HG03280 (cell line): Measurements from ENCODE around the gene GIPR.
"Not testable (repeated sequence)": the region's sequence is repeated elsewhere in the genome, so short reads cannot be mapped to it uniquely, and the experiment has no call there.

Experiments used
- ATAC-seq: cut with Tn5 transposase; IDR thresholded peaks from one replicate; pipeline ENCODE4 v1.9.1; 2021; ENCODE audit warnings: mild to moderate bottlenecking, moderate library complexity; ENCODE audit not compliant: unreplicated experiment

The GIPR gene

DNA sequence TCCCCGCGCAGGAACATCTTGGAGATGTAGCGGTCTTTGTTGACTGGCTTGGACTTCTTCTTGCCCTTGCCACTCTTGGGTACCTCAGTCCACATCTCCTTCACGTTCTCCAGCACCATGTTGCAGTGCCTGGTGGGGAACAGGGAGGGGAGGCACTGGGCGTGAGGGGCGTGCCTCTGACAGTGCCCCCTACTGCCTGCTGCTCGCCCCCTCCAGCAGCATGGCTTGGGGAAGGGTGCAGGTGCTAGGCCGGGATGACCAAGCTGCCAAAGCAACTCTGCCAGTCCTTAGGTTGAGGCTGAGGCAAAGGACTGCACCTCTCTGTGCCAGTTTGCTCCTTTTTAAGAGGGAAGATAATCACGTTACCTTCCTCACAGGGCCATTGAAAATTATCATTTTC lies 19.6 kb downstream of the GIPR start:
- no peak for ATAC-seq

DNA sequence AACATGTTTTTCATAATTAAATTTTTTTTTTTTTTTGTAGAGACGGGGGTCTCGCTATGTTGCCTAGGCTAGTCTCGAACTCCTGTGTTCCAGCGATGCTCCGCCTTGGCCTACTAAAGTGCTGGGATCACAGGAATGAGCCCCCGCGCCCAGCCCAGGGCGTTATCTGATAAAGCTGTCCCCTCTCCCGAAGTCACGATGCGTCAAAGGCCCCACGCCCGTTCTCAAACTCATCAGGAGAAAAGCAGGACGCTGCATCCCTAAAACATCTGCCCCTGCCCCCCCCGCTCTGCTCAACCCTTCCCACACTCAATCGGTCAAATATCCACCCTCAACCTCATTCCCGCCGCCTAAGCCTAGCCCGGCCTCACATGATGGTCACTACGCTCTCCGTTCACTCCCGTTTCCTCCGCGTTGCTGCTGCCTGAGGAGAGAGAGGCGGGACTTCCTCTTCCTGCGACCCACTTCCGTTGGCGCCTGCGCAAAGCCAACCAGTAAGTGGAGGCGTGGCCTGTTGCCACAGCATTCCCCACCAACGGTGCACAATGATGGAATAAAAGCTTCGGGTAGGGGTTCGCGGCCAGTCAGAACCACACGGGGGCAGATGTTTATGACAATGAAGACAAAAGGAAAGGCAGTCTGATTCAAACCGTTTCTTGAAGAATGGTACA lies 23.6 kb downstream of the GIPR start, which contains the start of gene SNRPD2:
Gene SNRPD2 (minus strand): TSS at position 438 of the 671 bp plus-strand sequence. CDS start 65 bp downstream, at position 373.
- ATAC-seq, result peak; percentile 57

DNA sequence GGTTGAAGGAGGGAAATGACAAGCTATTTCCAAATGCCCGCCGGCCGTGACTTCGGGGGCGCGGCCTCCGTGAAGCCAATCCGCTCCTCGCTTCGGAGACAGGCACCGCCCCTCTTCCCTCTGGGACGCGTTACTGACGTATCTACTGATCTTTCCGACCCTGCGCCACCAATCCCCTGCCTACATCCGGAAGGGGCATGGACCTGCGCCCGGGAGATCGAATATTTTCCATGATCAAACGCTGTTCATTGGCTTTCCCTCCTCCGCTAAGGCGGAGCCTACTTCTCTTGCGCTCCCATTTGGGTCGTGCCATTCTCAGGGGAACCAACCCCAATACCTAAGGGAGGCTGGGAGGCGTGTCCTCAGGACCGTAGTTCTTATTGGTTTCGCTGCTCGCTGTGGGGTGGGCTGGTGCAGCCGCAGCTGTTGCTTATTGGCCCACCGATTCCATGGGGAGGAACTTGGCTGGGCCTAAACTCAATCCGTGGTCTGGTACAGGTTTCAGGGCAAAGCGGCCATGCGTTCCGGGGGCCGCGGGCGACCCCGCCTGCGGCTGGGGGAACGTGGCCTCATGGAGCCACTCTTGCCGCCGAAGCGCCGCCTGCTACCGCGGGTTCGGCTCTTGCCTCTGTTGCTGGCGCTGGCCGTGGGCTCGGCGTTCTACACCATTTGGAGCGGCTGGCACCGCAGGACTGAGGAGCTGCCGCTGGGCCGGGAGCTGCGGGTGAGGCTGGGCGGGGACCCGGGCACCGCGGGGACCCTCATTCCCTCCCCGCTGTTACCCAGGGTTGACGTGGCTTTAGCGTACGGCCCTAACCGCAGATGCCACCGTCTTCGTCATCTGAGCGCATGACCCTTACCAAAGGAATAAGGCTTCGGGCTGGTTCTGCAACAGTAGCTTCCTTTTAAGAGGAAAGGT lies 24.4 kb downstream of the GIPR start, which contains the start of gene QPCTL:
Gene QPCTL (plus strand): TSS at position 480 of the 919 bp plus-strand sequence. CDS start 38 bp downstream, at position 518.
- ATAC-seq, result peak; percentile 88

DNA sequence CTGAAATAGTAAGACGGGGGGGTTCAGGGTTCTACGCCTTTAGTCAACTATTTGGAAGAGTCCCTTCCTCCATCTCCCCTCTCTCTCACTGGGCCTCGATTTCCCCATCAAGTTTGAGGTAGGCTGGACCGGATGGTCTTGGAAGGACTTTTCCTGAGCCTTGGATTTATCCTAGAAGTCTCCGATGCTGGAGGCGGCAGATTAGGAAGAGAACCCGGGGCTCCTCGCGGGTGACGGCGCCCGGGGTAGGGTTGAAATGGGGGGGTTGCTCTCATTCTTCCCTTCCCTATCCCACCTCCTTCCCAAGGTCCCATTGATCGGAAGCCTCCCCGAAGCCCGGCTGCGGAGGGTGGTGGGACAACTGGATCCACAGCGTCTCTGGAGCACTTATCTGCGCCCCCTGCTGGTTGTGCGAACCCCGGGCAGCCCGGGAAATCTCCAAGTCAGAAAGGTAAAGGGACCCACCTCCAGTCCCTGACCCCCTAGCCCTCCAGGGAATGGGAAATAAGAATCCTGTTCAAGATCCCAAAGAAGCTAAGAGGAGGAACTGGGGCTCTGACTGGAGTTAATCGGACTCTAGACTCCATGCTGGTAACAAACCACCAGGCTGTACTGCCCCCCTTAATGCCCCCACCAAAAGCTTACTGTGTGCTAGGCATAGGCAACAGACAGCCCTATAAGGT lies 25.2 kb downstream of the GIPR start:
- no peak for ATAC-seq

DNA sequence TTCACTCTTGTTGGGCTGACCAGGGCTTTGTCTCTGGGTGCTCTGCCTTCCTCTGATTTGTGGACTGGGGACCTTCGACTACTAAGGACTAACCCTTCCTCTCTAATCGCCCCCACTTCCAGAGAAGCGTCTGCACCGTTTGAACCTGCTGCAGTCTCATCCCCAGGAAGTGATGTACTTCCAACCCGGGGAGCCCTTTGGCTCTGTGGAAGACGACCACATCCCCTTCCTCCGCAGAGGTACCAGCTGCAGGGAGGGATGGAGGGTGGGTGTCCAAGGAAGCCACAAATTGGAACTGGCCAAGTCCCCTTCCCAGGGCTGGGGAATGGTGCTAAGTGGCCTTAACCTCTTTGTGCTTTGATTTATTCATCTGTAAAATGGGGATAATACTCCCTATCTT lies 33.7 kb downstream of the GIPR start:
- no peak for ATAC-seq

DNA sequence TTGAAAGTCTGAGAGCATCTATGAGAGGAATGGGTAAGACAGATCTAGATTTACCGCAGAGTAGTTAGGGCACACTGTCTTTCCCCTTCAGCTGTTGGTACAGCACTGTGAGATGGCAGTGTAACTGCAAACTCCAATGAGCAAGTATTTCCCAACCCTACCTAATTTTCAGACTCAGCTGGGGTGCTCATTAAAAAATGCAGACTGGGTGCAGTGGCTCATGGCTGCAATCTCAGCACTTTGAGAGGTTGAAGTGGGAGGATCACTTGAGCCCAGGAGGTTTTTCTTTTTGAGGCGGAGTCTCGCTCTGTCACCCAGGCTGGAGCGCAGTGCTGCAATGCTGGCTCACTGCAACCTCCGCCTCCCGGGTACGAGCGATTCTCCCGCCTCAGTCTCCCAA lies 37.1 kb downstream of the GIPR start:
- ATAC-seq, result no peak

DNA sequence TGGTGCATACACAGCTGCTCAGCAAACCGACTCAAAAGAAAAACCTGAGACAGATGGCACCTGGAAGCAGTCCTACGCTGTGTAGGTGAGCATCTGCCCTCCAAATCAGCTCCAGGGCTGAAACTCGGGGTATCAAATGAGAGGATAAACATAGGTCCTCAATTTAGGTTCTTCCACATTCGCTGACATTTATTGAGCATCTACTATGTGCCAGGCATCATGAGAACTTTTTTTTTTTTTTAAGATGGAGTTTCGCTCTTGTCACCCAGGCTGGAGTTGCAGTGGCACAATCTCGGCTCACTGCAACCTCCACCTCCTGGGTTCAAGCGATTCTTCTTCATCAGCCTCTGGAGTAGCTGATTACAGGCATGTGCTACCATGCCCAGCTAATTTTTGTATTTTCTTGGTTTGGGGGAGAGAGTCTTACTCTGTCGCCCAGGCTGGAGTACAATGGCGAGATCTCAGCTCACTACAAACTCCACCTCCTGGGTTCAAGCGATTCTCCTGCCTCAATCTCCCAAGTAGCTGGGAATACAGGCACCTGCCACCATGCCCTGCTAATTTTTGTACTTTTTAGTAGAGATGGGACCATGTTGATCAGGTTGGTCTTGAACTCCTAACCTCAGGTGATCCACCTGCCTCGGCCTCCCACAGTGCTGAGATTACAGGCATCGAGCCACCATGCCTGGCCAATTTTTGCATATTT lies 37.8 kb downstream of the GIPR start:
- no peak for ATAC-seq

DNA sequence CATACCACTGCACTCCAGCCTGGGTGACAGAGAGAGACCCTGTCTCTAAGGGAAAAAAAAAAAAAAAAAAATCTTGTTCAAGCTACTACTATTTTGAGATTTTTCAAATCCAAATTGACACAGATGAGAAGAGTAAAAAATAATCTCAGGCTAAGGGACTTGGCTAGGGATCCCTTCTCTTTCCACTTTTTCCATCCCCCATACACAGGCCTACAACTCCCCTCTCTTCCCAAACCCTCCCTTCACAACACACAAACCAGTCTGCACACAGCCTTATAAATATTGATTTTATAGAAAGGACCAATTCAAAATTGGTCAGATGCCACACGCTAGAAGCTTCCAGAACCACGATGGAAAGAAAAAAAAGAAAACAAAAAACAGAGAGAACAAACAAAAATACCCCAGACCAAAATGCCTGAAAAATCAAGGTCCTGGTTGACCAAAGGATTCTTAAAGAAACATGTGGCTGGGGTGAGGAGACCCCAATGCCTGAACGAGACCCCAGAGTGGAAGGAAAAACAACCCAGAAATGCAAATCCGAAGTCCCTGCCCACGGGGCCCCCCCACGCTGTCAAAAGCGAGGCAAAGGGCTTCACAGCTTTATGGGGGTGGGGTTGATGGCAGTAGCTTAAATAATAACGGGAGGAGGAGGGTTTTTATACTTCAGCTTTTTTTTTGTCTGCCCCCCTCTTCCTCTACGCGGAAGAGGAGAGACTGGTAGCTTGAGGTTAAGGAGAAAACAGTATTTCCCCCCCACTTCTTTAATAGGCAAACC lies 42.5 kb downstream of the GIPR start:
- ATAC-seq, result no peak

DNA sequence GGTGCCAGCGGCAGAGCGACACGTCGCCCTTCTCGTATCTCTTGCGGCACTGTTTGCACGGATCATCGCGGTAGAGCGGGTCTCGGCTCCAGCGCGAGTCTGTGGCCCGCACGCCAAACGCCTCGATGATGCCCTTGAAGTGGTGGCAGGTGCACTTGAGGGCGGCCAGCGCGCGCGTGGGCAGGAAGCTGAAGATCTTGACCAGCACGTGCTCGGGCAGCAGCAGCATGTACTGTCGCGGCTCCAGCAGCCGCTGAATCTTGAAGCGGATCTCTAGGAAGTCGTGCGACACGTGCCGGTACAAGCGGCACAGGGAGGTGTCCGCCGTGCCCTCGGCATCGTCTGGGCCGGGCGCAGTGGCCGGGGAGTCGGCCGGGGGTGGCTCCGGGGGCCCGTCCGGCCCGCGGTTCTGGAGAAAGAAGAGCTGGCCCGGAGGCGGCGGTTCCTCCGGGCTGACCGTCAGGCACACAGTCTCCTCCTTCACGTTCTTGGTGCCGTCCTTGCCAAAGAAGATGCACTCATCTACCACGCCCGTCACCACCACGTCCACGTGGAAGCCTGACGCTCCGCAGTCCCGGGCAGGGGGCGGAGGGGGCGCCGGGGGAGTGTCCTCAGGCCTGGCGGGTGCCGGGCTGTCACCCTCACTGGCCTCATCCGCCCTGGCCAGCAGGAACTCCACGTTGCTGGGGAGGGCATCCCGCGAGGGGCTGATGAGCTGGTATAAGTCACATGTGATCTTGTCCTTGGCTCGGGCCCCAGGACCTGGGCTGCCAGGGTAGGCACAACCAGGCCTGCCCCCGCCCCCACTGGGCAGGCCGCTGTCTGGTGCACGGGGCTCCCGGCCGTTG lies 44.1 kb downstream of the GIPR start:
- ATAC-seq, result no peak

DNA sequence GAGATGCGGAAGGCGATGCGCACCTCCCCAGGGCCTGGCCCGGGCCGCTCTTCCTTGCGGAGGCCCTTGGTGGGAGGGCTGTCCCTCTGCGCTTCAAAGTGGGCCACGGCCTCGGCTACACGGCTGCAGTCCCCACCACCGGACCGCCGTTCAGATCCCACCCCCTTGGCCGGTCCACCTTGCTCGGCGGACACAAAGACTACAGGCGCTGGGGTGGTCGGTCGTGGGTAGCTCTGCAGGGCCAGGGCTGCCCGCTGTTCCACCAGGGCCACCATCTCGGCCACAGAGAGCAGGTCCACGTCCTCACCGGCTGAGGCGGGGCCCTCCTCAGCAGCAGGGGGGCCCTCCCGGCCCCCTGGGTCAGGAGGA lies 44.7 kb downstream of the GIPR start:
- no peak for ATAC-seq

DNA sequence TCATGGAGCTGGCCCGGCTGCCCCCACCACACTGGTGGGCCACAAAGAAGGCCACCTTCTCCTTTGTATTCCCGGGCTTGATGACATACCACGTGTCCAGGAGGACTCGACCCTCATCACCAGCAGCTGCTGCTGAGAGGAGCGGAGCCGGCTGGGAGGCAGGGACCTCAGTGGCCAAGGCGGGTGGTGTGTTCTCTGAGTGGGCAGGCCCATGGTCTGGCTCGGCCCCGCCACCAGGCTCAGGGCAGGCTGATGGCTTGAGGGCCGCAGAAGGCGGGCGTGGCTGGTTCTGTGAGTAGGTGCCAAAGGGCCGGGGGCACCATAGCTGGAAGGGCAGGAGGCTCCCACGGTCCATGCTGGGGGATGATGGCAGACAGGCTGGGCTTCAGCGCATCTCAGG lies 45.1 kb downstream of the GIPR start:
- no peak for ATAC-seq

DNA sequence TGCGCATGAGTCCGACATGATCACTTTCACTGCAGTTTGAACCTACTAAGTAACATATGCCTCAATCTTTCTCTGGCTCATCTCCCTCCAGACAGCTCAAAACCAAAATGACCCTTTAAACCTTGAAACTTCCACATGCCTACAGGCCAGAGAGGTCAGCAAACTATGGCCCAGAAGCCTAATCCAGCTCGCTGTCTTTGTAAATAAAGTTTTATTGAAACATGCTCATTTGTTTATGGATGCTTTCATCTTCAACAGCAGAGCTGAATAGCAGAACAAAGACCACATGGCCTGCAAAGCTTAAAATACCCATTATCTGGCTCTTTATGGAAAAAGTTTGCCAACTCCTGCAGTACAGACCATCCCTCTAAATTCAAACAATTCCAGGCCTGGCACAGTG lies 47.1 kb downstream of the GIPR start:
- no peak for ATAC-seq

DNA sequence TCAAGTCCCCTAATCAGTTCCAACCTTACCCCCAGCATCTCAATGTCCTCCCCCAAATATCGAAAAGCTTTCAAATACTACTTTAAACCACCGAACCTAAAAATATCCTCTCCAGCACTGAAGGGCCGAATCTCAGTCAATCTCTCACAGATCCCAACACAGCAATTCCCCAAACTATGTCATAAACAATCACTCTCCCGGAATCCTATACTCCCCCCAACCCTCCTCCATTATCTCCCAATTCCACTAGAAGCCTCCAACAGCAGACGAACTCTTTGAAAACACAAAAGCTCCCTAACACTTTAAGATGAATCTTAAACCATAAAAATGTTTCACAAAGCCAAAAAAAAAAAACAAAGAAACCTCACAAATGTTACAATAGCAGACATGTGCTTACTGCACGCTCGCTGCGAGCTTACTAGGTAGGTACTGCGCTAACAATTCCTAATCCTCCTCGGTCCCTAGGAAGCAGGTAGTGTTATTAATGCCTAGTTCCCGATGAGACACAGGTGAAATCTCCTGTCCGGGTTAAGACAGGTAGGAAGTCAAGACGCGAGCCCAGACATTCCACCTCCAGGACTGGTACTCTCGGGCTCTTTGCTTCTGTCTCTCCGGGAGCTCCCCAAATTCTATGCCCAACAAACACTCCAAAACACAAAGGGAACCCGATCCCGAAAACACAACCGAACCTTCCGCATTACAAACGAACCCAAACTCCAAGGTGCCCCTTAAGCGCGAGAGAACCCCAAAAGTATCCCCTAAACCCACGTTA lies 48.5 kb downstream of the GIPR start:
- no peak for ATAC-seq

DNA sequence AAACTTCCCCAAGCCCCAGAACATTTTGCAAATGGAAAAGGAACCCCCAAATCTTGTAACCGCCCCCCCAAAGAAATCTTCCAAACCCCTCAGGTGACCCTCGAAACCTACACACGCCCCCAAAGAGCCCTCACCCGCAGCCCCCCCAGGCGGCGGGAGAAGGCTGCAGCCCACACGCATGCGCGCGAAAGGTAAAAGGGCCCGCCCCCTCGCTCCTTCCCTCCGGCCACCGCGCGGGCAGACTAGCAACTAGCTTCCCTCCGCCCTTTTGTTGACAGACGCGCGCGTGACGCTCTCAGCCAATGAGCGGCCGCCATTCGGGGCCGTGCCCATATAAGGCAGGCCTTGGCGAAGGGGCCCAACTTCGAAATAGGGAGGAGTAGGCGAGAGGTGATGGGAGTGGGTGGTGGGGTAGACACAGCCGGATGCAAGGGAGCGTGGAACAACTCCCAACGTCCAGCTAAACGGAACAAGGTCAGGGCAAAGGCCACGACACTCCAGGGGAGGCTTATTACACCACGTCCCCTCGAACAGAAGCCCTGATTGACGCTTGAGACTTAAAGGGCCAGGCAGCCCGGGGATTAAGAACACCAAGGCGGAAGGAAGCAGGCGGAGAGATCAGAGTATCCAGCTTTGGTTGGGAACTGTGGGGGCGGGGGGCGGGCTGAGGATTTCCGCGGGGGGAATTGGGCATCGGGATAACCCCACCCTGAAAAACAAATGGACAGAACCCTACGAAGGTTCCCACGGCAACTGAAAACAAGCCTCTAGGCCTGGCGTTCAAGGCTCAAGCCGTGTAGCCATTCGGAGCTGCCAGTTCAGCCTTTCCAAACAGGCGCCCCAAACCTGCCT lies 49.3 kb downstream of the GIPR start:
- peak; percentile 92 for ATAC-seq

DNA sequence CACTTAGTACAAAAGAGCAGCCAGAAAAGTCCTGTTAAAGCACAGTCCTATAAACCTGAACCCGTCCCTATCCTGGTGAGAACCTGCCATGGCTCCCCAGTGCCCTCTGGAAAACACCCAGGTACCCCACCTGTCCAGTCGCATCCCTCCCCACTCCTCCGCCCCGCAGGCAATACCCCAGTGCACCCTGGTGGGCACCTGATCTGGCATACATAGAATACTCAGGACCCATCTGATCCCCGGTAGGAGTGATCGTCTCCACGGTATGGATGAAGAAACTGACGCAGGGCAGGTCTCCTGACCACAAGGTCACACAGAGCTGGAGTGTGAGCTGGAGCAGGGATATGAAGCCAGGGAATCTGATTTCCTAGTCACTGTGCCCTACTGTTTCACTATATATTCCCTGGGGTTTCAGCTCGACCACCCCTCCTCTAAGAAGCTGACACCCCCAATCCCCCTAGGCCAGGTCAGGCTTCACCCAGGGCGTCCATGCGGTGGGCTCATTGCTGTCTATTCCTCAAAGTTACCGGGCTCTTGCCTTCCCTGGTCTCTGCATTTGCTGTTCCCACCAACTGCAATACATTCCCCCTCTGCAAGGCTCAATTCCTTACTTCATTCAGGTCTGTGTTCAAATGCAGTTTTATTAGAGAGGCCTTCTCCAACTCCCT lies 50.1 kb downstream of the GIPR start:
- no peak for ATAC-seq

DNA sequence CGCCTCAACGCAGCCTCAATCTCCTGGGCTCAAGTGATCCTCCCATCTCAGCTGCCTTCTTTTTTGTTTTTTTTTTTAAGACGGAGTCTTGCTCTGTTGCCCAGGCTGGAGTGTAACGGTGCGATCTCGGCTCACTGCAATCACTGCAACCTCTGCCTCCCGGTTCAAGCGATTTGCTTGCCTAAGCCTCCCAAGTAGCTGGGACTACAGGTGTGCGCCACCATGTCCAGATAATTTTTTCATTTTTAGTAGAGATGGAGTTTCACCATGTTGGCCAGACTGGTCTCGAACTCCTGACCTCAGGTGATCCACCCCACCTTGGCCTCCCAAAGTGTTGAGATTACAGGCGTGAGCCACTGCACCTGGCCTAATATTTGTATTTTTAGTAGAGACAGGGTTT lies 52.0 kb downstream of the GIPR start:
- not testable (repeated sequence) for ATAC-seq

DNA sequence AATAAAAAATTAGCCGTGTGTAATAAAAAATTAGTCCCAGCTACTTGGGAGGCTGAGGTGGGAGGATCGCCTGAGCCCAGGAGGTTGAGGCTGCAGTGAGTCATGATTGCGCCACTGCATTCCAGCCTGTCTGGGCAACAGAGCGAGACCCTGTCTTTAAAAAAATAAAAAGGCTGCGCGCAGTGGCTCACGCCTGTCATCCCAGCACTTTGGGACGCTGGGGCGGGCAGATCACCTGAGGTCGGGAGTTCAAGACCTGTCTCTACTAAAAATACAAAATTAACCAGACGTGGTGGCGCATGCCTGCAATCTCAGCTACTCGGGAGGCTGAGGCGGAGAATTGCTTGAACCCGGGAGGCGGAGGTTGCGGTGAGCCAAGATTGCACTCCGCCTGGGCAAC lies 60.7 kb downstream of the GIPR start:
- not testable (repeated sequence) for ATAC-seq
